RKO (cell line): ENCODE results near the gene C1QTNF8.

Source experiments
- DNase-seq: peaks from one replicate; pipeline ENCODE4 v3.0.0-alpha.2; 2016; ENCODE audit warnings: low spot score

C1QTNF8 gene

GRCh38 chr16:1077877-1078578 is 18.0 kb downstream of the C1QTNF8 start:
- no peak for DNase-seq

DNA sequence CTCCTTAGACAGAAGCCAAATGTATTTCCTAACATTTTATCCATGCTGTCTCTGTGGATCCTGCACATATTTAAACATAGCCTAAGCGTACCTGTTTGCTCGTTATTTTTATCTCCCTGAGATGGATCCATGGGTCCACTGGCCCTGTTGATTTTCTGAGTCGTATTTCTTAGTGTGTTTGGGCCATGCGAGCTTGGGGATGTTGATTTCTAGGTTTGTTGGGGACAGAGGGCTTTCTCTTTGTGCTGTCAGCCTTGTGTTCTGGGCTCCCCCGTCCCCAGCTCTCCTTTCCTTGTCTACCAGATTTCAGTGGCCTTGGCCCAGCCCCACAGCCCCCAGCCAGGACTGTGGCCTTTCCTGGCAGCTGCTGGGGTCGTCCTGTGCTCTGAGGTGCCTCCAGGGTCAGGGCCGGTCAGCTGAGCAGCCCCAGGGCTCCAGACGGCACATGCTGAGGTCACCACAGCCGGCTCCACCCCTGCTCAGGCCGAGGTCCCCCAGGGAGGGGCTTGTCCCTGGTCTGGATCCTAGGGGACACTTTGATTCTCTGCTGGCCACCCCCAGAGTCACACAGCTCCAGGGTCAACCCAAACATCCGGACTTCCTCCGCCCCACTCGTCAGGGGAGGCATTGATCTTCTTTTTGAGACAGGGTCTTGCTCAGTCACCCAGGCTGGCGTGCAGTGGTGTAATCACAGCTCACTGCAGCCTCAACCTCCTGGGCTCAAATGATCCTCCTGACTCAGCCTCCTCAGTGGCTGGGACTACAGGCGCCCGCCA is 19.1 kb downstream of the C1QTNF8 start:
- DNase-seq = no peak

- DNase-seq = no peak
Measured at GRCh38 chr16:1075546-1075945, 20.5 kb downstream of the C1QTNF8 start.

GRCh38 chr16:1074379-1074649 is 21.7 kb downstream of the C1QTNF8 start:
- DNase-seq = no peak

DNA sequence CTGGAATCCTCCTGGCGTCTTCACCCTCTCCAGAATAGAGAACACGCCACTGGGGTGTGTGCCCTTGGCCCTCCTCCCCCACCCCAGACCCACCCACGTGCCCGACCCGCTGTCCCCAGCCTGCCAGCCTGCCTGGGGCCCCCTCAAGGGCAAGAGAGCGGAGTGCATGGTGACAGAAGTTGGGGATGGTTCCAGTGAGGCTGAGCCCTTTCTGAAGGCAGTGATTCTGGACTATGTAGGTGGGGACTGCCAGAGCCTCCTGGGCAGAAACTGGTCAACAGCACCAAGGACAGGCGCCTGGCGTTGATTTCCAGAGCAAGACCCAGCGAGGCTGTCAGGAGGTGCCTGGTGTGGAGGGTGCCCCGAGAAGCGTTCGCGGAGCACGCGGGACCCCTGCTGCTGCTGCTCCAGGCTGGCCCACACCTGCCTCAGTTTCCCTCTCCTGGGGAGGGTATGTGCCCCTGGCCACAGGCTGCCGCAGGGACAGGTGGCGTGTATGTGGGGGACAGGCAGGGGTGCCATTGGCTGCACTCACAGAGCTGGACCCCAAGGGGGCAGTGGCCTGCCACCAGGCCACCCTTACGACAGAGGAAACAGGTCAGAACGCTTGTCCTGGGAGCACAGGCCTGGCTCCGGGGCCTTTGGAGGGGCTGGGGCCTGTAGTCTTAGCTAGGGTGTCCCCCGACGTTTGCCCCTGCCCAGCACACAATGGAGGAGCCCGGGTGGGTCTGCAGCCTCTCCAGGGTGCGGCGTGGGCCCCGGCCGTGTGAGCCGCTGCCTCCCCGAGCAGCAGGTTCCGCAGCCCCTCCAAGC is 22.3 kb downstream of the C1QTNF8 start:
- no peak for DNase-seq

- no peak for DNase-seq
Measured at GRCh38 chr16:1073262-1073558, 22.8 kb downstream of the C1QTNF8 start.

DNA sequence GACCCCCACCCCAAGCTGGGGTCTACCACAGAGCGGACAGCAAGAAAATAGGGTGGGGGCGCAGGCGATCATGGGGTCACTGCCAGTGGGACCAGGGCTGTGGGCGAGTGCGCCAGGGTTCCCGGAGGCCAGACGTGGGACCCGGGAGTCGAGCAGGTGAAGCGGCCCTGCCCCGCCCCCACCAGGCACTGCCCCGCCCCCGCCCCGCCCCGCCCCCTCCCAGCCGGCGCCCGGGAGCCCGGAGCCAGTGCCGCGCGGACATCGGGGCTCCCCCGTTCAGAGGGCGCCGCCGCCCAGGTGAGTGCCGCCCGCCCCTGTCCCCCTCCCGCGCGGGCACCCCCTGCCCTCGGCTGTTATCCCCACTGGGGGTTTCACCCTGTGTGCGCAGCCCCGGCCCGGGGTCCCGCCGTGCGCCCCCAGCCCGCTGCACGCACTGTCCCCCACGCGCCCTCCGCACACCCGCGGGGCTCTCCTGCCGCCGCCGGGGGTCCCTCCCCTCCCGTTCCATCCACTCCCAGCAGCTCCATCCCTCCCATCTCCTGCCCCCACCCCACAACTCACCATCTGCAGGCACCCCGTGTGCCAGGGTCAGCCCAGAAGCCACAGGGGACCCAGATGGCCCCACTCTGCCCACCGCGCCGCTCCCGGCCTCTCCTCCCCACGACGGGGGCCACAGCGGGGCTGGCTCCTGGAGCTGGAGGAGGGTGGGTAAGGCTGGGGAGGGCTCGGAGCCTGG is 23.4 kb downstream of the C1QTNF8 start, which contains the start of gene SSTR5:
TSS of gene SSTR5 (plus strand) at position 222 of the 736 bp plus-strand sequence. CDS start 6,122 bp downstream, outside the sequence.
- no peak for DNase-seq

- no peak for DNase-seq
Measured at GRCh38 chr16:1071561-1072225, 24.4 kb downstream of the C1QTNF8 start.

DNA sequence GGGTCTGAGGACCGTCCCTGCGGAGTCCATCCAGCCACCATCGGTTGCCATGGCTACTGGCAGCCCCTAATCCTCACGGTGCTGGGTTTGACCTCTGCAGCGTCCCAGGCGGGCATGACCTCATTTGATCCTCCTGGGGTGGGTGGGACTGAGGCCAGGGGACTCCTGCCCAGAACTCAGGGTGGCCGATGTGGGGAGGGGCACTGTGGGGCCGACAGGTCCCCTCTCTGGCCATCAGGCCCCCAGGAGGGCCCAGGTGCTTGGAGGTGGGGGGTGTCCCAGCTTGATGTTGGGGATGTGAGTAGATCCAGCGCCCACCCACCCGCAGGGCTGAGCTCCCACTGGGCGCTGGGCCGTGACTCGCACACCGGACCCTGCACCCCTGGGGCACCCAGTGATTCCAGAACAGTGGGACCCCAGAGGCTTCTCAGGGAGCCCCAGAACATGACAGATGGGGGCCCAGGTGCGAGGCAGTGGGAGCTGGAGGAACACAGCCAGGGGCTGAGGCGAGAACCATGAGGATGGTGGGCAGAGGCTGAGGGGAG is 25.1 kb downstream of the C1QTNF8 start:
- no peak for DNase-seq

DNA sequence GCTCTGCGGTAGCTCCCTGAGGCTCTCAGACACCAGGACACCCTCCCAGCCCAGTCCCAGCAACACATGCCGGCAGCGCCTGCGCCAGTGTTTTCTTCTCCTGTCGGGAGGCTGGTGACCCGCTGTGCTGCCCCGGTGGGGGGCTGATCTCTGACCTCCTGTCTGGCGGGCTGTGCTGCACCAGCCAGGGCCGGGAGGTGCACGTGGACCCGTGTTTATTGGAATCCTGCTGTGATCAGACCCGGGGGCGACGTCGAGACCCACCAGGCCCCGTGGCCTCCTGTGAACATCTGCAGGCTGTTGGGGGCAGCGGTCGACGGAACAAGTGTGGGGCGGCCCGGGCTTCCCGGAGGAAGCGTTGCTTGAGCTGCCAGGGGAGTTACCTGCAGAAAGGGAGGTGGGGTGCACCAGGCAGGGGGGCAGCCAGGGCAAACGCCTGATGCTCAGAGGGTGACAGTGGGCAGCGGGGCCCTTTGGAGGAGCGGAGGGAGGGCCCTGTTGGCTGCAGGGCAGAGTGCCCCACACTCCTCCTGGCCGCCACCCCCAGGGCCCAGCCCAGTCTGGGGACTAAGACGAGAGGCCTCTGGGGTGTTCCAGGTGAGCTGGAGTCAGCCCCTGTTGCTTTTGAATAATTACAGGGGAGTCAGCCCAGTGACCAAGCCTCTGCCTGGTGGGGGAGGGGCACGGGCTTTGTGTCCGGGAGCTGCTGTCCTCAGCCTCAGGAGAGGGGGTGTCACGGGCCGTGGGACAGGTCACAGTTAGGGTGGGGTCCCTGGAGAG is 25.8 kb downstream of the C1QTNF8 start:
- DNase-seq = no peak

GRCh38 chr16:1069154-1069553 is 26.9 kb downstream of the C1QTNF8 start:
- DNase-seq = no peak

DNA sequence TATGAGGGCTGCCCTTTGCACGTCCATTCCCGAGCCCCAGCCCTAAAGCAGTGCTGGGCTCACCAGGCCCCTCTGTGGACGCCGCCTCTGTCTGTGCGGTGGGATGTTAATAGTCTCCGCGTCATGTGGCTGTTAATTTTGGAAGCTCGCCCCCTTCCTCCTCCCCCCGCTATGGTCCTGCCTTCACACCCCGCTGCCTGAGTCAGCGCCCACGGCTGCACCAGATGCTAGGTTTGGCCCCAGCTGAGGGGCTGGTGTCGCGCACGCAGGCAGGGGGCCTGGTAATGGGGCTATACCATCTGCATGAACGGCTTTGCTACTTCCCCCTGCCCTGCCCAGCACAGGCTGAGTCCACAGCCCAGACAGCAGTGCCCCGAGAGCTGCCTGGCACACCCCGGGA is 27.6 kb downstream of the C1QTNF8 start:
- DNase-seq = no peak

GRCh38 chr16:1067629-1068028 is 28.4 kb downstream of the C1QTNF8 start:
- no peak for DNase-seq

GRCh38 chr16:1066584-1067172 is 29.4 kb downstream of the C1QTNF8 start:
- DNase-seq = no peak

GRCh38 chr16:1065469-1066128 is 30.4 kb downstream of the C1QTNF8 start:
- DNase-seq = no peak

GRCh38 chr16:1063728-1064127 is 32.3 kb downstream of the C1QTNF8 start:
- DNase-seq = no peak

DNA sequence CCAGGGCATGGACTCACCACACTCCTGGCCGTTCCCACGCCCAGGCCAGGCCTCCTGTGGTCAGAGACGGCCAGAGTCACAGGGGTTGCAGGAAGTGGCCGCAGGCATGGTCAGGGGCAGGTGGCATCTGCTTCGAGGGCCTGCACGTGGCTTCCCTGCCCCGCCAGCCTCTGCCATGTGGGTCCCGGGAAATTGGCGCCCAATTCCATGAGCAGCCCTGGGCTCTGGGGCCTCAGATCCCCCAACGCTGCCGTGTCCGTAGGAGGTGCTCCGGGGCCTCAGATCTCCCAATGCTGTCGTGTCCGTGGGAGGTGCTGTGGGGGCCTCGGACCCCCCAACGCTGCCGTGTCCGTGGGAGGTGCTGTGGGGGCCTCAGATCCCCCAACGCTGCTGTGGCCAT is 33.1 kb downstream of the C1QTNF8 start:
- DNase-seq = no peak

DNA sequence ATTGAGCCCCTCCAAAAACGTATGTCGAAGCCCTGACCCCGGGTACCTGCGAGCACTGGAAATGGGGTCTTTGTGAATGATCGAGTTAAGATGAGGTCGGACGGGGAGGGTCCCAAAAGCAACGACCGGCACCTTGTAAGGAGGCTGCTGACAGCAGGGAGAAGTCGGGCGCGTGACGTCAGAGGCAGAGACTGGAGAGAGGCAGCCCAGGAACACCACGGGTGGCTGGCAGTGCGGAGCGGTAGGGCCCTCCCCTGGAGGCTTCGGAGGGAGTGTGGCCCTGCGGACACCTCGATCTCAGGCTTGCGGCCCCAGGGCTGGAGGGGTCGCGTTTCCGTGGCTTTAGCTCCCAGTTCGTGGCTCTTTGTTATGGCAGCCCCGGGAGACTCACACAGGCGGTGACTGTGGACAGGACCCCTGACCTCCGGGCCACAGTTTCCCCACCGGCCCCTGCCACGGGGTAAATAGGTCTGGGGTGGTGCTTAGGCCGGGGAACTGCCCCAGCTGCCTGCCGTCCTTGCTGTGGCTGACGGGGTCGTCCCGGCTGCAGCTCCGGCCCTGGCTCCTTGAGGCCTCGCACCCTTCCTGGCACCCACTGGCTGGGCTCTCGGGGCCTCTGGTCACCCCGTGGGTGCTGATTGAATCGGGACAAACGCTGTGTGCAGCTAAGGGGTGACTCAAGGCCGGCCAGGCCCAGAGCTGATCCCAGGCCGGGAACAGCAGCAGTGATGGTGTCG is 34.1 kb downstream of the C1QTNF8 start:
- no peak for DNase-seq
